ENCODE measurements around the gene CCDC88B.
"Not testable (repeated sequence)": the region's sequence is repeated elsewhere in the genome, so short reads cannot be mapped to it uniquely, and the experiment has no call there.

Gene CCDC88B

GRCh38 chr11:64323984-64324383 is 16.0 kb upstream of the CCDC88B start:
- not testable (repeated sequence) for DNase-seq

- DNase-seq = no peak
These were observed 15.1 kb upstream of the CCDC88B start for GRCh38 chr11:64324692-64325469.

DNA sequence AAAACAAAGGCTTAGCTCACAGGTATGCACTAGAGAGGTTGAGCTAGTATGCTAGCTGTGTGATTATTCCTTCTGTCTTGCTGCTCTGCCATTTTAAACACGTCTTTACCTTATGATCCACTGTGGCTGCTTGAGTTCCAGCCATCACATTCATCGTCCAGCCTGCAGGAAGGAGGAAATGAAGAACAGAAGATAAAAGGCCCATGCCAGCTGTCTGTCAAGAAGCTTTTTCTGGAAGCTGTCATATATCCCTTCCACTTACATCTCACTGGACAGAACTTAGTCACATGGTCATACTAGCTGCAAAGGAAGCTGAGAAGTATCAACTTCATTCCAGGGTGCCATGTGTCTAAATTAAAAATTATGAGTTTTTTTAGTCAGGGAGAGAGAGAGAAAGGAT is 12.6 kb upstream of the CCDC88B start:
- no peak for DNase-seq

DNA sequence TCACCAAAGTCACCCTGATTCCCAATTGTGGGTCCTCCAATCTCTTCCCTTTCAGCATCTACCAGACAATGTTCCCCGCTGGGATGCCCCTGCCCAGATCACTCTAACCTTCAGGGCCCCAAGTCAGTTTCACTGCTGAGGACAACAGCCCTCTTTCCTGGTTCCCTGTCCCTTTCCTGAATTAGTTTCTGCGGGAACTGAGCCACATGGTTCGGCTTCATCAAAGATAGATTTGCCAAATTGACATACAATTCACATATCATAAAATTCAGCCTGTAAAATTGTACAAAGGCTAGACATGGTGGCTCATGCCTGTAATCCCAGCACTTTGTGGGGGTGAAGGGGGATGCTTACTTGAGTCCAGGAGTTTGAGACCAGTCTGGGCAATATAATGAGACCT is 12.0 kb upstream of the CCDC88B start:
- DNase-seq = no peak

GRCh38 chr11:64330888-64331287 is 9.1 kb upstream of the CCDC88B start:
- no peak for DNase-seq

GRCh38 chr11:64331569-64332371 is 8.2 kb upstream of the CCDC88B start:
- peak; percentile 61 for DNase-seq

DNA sequence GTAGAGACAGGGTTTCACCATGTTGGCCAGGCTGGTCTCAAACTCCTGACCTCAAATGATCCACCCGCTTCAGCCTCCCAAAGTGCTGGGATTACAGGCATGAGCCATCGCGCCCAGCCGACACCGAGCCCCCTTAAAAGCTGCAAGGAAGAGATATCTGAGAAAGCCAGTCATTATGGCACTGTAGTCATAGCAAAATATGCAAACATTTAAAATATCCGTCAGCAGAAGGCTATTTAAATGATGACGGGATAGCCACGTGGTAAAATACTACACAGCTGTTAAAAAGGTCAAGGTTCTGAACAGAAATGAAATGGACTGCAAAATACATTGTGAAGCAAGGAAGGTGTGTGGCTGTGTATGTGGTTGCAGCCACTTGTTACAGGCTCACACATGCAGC is 6.4 kb upstream of the CCDC88B start:
- no peak for DNase-seq

DNA sequence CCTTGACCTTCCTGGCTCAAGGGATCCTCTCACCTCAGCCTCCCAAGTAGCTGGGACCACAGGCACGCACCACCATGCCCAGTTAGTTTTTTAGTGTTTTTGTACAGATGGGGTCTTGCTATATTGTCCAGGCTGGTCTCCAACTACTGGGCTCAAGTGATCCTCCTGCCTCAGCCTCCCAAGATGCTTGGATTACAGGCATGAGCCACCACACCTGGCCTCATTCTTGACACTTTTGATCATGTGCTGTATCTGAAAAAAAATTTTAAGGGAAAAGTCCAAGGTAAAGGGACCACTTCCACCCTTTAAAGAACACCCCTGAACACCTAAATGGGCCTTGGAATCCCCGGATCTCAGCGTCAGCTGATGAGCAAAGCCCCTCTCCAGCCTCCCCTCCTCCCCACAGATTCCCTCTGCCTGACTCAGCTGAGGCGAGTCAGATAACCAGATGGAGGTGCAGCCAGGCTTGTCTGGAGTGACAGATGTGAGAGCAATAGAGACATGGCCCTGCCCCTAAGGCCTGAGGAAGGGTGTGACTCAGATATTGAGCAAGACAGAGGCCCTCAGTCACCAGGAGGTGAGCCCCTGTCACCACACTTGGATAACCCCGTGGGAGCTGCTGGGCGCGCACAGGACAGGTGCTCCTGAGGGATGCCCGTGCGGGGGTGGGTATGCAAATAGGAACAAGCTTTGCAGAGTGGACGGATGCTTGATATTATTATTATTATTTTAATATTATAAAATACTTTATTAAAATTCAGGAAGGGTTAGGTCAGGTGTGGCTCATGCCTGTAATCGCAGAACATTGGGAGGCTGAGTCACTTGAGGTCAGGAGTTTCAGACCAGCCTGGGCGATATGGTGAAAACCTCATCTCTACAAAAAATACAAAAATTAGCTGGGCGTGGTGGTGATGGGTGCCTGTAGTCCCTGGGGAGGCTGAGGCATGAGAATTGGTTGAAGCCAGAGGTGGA is 5.0 kb upstream of the CCDC88B start:
- no peak for DNase-seq

DNA sequence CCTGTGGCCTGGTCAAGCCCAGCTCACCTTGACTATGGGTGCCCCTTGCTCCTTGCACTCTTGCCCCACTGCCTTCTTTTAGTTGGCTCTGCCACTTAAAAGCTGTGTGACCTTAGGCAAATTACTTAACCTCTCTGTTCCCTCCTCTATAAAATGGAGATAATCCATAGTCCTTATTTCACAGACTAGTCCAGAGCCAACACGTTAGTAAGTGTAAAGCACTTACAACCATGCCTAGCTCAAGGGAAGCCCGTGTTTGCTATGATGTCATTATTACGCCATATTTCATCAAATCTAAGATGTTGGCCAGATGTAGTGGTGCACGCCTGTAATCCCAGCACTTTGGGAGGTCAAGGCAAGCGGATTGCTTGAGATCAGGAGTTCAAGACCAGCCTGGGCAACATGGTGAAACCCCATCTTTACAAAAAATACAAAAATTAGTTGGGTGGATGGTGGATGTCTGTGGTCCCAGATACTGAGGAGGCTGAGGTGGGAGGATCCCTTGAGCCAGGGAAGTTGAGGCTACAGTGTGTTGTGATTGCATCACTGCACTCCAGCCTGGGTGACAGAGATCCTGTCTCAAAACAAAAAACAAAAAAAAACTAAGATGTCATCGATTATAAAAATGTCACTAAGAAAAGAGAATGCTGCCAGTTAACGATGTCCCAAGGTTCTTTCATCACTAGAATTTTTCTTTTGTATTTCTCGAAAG is 2.3 kb upstream of the CCDC88B start:
- DNase-seq = no peak

- DNase-seq = no peak
These were observed 1.3 kb upstream of the CCDC88B start for GRCh38 chr11:64338716-64339115.

- no peak for DNase-seq
These were observed 718 bp upstream of the CCDC88B start for GRCh38 chr11:64339286-64339685.

DNA sequence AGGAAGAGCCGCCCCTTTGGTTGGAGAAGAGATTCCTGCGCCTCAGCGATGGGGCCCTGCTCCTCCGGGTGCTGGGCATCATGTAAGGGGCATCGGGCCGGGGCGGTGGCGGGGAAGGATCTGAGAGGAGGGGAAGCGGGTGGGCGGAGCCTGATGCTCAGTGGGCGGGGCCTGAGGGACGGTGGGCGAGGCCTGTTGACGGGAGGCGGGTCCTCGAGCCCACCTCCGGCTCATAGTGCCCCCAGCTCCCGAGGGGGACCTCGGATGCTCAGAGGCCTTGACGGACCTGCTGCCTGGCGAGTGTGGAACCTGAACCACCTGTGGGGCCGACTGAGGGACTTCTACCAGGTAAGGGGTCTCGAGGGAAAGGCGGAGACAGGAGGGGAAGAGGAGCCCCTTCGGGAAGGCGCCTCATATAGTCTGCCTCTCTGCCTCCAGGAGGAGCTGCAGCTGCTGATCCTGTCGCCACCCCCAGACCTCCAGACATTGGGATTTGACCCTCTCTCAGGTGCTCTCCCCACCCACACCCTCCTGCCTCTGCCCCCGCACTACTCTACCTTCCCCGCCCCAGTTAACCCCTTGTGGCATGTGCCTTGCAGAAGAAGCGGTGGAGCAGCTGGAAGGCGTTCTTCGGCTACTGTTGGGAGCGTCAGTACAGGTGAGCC is 799 bp downstream of the CCDC88B start:
- DNase-seq = peak; percentile 80

- DNase-seq = no peak
These were observed 1.4 kb downstream of the CCDC88B start for GRCh38 chr11:64341429-64341828.

DNA sequence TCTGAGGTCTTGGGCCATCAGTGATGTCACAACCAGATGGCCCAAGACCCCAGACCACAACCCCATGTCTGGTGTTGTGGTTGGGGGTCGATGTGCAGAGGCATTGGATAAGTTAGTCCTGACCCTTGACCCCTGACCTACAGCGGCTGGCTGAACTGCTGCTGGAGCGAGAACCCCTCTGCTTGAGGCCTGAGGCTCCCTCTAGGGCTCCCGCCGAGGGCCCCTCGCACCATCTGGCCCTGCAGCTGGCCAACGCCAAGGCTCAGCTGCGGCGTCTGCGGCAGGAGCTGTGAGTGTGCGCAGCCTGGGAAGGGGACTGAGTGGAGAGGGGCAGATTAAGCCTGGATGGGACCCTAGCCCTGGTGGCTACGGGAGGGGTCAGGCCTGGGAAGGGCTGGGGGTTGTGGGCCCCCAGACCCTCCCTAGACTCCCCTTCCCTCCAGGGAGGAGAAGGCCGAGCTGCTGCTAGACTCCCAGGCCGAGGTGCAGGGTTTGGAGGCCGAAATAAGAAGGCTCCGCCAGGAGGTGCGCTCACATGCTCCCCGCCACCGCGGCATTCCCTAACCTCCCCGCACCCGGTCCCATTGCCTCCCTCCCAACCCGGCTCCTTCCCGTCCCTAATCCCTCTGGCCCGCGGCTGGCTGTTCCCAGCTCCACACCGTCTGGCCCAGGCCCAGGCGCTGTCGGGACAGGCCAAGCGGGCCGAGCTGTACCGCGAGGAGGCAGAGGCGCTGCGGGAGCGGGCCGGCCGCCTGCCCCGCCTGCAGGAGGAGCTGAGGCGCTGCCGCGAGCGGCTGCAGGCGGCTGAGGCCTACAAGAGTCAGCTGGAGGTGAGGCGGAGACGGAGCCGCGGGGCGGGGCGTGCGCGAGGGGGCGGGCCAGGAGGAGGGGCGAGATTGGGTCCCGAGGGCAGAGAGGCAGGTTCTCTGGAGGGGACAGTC is 2.1 kb downstream of the CCDC88B start:
- peak; percentile 92 for DNase-seq

GRCh38 chr11:64342869-64343745 is 3.1 kb downstream of the CCDC88B start:
- DNase-seq = no peak

DNA sequence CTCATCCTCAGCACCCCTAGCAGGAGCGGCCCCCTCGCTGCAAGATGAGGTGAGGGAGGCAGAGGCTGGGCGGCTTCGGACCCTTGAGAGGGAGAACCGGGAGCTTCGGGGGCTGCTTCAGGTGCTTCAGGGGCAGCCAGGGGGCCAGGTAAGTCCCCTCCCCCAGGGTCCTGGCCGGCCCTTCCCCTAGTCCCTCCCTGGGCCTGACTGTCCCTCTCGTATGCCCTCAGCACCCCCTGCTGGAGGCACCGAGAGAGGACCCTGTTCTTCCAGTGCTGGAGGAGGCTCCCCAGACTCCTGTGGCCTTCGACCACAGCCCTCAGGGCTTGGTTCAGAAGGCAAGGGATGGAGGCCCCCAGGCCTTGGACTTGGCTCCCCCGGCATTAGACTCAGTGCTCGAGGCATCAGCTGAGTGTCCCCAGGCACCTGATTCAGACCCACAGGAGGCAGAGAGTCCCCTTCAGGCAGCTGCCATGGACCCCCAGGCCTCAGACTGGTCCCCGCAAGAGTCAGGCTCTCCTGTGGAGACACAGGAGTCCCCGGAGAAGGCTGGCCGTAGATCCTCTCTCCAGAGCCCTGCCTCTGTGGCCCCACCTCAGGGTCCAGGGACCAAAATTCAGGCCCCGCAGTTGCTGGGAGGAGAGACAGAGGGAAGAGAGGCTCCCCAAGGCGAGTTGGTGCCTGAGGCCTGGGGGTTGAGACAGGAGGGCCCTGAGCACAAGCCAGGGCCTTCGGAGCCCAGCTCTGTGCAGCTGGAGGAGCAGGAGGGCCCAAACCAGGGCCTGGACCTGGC is 4.0 kb downstream of the CCDC88B start:
- no peak for DNase-seq

GRCh38 chr11:64344787-64345186 is 4.8 kb downstream of the CCDC88B start:
- DNase-seq = no peak

GRCh38 chr11:64347193-64347867 is 7.3 kb downstream of the CCDC88B start:
- no peak for DNase-seq

All from stimulated activated CD4-positive, alpha-beta T cell treated with anti-CD3 and anti-CD28 coated beads, Interleukin-4, amount 100 ng/mL, for 1 hour (primary cell).